SHP77 treated with DMSO at 0.1 percent for 48 hours (cell line): Measurements from ENCODE around the gene NUCB1.

ENCODE experiments used
- DNase-seq: peaks from one replicate; lab custom pipeline; 2025; lab: John Stamatoyannopoulos, UW

NUCB1 gene

DNA sequence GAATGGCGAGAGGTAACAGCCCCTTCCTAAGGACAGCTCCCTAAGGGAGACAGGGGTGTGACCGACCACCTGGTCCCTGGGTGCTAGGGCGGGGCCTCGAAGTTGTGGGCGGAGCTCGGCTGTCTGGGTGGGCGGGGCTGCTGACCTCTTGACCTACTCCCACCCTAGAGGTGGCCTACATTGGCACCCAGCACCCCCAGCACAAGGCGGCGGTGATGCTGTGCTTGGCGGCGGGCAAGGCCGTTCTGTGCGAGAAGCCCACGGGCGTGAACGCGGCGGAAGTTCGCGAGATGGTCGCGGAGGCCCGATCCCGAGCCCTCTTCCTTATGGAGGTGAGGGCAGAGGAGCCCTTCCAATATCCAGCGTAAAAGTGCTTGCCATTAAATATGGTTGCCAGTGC is 35.8 kb downstream of the NUCB1 start:
- DNase-seq, result no peak

GRCh38 chr19:48938256-48938655 is 38.1 kb downstream of the NUCB1 start:
- no peak for DNase-seq

- no peak for DNase-seq
Observed at GRCh38 chr19:48940902-48941301, 40.8 kb downstream of the NUCB1 start.

DNA sequence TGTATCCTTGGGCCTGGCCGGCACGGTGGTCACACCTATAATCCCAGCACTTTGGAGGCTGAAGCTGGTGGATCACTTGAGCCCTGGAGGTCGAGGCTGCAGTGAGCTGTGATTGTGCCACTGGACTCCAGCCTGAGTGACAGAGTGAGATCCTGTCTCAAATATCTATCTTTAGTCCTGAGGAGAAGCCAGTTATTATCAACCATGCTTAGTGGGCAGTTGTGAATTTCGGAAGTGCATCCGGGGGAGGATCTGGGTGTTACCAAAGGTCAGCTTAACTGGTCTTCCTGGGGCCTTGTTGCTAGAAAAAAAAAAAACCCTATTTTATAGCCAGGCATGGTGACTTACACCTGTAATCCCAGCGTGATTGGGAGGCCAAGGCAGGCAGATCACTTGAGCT is 43.0 kb downstream of the NUCB1 start:
- no peak for DNase-seq

- DNase-seq, result no peak
Observed at GRCh38 chr19:48945415-48945814, 45.3 kb downstream of the NUCB1 start.

DNA sequence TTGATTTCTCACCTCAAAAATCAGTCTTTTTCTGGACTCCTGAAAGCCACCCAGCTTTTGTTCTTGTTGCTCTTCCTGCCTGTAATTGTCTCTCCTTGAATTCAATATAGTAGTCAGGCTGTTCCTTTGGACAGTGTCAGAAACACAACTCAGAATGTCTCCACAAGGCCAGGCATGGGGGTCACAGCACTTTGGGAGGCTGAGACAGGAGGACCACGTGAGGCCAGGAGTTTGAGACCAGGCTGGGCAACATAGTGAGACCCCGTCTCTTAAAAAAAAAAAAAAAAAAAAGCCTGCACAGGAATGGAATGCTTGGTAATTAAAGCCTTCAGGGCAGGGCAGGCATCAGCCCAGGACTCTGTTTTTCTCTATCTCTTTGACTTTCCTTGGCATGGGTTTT is 45.7 kb downstream of the NUCB1 start:
- DNase-seq, result no peak

DNA sequence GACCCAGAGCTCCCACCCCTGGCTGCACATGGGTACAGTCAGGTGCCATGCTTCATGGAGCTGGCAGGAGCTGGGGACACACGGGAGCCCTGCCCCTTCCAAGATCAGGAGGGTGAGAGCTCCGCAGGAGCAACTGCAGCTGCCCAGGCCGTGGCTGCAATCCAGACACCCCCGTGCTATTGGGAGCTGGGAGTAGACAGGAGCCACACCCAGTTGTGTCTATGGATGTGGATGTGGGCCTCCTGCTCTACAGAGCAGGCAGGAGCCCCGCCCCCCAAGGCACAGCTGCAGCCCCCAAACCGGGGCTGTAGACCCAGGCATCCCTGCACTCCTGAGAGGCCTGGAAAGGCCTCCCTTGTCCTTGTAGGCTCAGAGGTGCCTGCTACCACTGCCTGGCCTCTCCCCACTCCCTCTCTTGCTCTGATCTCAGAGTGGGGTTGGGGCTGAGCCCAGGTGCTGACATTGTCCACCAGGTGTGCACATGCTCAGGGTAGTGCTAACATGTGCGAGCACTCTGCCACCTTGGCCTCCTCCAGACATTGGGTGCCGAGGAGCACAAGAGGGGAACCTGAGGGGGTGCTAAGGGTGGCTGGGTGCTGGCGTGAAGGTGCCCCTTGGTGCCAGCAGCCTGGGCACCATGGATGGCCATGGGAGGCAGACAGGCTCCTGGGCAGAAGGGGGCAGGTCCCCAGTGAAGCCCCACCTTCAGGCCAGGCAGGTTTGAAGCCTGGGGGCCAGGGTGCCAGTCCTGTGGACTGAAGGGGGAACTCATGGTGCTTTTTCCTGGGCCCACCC is 46.5 kb downstream of the NUCB1 start:
- no peak for DNase-seq

DNA sequence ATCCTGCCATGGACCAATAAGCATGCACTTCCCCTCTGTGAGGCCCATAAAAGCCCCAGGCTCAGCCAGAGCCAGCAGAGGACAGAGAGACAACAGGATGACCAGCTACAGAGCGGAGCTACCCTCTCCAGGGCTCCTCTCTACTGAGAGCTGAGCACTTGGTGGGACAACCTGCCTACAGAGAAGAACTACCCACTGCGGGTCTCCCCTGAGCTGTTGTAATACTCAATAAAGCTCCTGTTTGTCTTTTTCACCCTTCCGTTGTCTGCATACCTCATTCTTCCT is 47.1 kb downstream of the NUCB1 start:
- DNase-seq, result no peak

DNA sequence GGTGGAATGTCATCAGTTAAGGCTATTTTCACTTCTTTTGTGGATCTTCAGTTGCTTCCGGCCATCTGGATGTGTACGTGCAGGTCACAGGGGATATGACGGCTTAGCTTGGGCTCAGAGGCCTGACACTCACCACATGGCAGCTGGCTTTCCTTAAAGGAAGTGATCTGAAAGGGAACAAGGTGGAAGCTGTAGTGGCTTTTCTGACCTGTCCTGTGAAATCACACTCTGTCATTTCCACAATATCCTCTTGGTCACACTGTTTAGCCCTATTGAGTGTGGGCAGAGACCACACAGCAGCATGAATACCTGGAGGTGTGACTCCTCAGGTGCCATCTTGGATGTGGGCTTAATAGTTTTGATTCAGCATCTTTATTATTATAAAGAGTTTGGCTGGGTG is 50.0 kb downstream of the NUCB1 start:
- DNase-seq, result no peak

DNA sequence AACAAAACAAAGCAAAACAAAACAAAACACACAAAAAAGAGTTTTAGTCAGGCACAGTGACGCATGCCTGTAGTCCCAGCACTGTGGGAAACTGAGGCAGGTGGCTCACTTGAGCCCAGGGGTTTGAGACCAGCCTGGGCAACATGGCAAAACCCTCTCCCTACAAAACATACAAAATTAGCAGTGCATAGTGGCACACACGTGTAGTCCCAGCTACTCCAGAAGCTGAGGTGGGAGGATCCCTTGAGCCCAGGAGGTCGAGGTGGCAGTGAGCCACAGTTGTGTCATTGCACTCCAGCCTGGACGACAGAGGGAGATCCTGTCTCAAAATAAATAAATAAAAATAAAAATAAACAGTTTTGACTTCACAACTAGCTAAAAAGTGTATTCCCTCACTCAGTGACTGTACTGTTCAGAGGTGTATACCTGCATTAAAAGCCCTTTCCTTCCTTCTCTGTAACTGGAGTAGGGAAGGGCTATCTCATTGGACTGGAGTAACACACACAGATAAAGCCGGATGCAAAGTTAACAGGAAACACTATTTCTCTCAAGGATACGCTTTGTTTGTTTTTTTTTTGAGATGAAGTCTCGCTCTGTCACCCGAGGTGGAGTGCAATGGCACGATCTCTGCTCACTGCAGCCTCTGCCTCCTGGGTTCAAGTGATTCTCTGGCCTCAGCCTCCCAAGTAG is 50.9 kb downstream of the NUCB1 start:
- no peak for DNase-seq

DNA sequence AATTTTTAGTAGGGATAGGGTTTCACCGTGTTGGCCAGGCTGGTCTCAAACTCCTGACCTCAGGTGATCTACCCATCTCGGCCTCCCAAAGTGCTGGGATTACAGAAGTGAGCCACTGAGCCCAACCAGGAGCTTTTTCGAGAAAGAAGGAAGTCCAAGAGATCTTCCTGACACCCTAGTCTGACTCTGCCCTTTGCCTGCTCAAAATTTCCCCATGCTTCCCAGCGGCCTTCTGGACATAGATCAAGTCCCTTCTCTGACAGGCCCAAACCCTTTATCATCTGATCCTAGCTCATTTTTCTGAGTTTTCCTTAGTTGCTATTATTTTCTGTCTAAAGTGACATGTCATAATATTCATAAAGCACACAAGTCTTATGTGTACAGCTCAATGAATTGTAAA is 53.0 kb downstream of the NUCB1 start:
- DNase-seq, result no peak

- no peak for DNase-seq
Observed at GRCh38 chr19:48953990-48954594, 54.0 kb downstream of the NUCB1 start.

GRCh38 chr19:48954595-48955307 is 54.6 kb downstream of the NUCB1 start, which contains the start of gene BAX:
TSS of gene BAX (plus strand) at chr19:48954875. CDS start at chr19:48954929, 54 bp downstream.
- peak; percentile 93 for DNase-seq

DNA sequence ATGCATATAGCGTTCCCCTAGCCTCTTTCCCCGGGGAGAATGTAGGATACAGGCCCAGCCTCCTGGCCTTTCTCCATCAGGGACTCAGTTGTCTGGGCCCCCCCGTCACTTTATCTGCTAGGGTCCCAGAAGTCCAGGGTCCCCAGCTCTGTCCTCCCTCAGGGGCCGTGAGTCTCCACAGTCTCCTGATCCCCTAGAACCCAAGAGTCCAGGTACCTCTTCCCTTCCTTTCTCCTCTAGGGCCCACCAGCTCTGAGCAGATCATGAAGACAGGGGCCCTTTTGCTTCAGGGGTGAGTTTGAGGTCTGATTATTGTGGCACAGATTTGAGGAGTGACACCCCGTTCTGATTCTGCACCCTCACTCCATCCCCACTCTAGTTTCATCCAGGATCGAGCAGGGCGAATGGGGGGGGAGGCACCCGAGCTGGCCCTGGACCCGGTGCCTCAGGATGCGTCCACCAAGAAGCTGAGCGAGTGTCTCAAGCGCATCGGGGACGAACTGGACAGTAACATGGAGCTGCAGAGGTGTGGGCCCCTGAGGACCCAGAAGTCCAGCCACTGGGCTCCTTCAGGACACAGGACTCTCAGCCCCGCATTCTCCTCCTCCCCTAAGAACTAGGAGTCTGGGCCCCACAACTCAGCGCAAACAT is 55.3 kb downstream of the NUCB1 start:
- no peak for DNase-seq

GRCh38 chr19:48958006-48958405 is 57.9 kb downstream of the NUCB1 start:
- DNase-seq, result no peak

DNA sequence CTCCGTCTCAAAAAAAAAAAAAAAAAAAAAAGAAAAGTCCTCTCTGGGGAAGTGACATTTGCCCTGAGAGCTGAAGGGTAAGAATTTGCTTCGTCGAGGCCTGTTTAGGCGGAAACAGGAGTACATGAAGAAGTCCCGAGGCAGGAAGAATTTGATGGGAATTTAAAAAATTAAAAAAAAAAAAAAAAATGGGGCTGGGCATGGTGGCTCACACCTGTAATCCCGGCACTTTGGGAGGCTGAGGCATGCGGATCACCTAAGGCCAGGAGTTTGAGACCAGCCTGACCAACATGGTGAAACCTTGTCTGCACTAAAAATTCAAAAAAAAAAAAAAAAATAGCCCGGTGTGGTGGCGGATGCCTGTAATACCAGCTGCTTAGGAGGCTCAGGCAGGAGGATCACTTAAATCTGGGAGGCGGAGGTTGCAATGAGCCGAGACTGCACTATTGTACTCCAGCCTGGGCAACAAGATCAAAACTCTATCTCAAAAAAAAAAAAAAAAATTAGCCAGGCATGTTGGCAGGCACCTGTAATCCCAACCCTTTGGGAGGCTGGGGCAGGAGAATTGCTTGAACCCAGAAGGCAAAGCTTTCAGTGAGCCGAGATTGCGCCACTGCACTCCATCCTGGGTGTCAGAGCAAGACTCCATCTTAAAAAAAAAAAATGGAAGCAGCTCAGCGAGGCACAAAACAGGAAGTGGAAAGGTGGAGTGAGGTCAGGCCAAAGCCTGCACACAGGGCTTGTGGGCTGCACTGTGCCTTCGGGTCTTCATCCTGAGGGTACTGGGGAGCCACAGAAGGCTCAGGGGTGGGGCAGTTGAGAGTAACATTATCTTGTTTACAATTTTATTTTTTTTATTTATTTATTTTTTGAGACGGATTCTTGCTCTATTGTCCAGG is 59.5 kb downstream of the NUCB1 start:
- DNase-seq, result no peak

DNA sequence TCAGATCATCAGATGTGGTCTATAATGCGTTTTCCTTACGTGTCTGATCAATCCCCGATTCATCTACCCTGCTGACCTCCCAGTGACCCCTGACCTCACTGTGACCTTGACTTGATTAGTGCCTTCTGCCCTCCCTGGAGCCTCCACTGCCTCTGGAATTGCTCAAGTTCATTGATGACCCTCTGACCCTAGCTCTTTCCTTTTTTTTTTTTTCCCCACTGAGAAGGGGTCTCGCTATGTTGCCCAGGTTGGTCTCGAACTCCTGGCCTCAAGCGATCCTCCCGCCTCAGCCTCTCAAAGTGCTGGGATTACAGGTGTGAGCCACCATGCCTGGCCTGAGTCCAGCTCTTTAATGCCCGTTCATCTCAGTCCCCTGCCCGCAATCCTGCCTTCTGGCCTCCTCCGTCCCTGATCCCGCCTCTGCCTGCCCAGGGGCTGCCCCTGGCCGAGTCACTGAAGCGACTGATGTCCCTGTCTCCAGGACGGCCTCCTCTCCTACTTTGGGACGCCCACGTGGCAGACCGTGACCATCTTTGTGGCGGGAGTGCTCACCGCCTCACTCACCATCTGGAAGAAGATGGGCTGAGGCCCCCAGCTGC is 61.0 kb downstream of the NUCB1 start:
- peak; percentile 17 for DNase-seq

- no peak for DNase-seq
Observed at GRCh38 chr19:48961673-48962028, 61.5 kb downstream of the NUCB1 start.

DNA sequence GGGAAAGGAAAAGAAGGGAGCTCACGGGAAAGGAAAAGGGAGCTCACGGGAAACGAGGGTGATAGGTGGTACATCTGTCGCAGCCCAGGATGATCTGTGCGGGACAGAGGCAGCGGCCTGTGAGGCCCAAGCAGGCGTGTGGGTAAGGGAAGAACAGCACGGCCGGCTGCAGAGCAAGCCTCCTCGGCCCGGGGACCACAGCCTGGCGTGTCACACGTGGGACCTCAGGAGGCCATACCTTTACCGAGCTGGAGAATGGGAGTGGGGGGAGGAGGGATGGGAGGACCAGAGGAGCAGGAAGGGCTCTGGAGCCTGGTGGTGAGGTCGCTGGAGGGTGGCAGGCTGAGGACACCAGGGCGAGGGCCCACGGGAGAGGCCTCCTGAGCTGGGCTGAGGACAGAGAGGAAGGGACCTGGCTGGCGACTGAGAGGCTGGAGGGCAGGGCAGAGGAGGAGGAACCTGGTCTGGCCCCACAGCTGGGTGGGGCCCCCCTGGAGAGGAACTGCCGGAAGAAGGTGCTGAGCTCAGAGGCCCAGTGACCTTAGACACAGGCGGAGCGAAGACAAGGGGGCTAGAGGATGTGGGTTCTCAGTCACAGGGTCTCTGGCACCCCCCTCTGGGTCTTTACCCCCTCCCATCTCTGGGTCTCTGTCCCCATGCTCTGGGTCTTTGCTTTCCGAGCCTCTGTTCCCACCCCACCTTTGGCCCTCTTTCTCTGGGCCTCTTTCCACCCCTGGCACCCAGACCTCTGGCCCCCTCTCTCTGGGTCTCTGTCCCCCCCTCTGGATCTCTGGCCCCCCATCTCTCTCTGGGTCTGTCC is 62.1 kb downstream of the NUCB1 start:
- DNase-seq, result peak; percentile 57

GRCh38 chr19:48962849-48963165 is 62.7 kb downstream of the NUCB1 start:
- no peak for DNase-seq
